Measurements from ENCODE around the gene PITX1.

Gene PITX1

DNA sequence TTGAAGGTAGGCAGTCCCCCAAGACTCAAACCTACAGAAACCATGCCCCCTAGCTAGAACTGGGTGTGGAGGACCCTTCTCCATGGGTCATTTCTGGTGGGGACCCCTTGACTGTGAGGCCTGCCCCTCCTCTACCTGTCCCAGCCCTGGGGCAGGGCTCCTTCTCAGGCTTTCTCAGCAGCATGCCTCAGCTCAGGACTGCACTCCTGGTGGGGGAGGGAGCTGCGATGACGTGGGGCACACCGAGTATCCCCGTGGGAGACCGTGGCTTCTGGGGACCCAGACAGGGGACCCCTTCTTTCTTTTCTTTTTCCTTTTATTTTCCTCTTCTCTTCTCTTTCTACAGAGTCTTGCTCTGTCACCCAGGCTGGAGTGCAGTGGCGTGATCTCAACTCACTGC lies 27.0 kb upstream of the PITX1 start:
- no peak for DNase-seq

DNA sequence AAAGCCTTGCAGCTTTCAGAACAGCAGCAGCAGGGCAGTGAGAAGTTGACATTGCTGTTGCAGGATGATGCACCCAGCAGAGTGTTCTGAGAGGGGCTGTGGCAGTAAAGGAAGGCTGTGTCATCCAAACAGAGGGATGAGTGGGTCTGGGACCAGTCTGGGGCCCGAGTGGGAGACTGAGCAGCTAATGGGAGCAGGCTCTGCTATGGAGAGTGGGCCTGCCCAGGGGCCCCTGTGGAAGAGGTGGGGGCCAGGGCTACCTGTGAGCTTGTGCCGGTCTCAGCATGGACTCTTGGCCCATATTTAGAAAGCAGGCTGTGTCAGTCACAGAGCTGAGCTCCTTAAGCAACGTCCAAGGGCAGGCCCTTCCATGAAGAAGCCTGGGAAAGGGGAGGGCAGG lies 26.0 kb upstream of the PITX1 start:
- DNase-seq: no peak

DNA sequence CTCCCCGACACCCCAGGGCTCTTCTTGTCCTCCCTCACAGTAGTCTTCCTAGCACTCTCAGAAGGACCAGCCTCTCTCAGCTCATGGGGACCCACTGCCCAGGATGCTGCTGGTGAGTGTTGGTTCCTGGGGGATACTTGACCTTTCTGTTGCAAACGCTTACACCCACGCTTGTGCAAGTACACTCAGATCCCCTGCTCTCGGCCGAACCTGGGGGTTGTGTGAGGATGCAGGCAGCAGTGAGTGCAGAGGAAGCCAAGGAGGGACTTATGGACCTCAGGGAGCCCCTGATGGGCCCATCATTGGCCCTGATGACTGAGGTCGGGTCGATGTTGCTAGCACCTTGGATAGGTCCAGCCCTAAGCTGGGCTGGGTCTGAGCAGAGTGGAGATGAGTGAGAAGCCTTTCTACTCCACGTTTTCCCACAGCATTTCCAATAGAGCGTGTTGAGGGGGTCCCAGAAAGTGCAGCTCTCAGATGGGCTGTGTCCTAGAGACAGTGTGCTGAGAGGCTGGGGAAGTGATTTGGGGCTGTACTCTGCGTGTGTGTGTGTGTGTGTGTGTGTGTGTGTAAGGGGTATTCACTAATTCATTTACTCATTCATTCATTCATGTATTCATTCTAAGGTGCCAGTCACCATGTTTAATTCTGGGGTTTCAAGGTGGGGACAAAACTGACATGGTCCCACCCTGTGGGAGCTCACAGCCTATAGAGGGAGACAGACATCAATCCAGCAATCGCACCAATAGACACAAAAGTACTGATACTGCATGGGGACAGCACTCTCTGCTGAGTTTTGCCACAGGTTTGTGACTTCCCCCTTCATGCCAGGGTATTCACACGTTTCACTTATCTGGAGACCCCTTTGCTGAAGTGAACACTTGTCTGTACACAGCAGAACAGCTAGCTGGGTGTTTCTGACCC lies 25.2 kb upstream of the PITX1 start:
- DNase-seq: no peak

DNA sequence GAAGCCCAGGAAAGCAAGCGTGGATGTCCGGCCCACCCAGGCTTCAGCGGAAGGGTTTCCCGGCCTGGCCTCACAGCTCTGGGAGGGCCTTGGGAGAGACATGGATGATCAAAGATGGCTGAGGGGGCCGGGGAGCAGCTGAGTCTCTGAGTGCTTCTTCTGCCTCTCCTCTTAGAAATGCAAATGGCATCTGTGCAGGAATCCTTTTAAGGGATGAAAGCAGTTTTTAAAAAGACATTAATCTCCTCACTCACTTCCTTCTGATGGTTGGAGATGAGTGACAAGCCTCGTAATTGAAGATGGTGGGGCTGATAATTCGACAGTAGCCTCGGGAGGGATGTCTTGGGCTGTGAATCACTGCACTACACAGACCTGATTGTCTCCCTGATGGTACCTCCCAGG lies 24.3 kb upstream of the PITX1 start:
- DNase-seq: no peak

DNA sequence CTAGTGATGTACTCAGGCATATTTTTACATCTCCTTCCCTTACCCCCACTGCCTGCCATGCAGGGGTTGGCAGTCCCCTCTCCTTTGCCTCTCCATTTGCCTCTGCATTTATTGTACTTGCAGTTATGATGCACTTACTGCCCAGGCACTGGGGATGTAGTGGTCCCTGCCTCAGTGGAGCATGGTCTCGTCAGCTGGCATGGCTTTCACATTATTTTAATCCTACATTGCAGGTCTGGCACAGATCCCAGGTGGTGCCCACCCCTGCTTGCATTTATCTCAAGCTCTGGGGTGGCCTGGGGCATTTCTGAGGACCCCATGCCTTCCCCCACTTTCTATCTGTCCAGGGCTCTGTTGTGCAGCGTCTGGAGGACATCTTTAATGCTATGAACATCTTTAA lies 23.2 kb upstream of the PITX1 start:
- DNase-seq: no peak

DNA sequence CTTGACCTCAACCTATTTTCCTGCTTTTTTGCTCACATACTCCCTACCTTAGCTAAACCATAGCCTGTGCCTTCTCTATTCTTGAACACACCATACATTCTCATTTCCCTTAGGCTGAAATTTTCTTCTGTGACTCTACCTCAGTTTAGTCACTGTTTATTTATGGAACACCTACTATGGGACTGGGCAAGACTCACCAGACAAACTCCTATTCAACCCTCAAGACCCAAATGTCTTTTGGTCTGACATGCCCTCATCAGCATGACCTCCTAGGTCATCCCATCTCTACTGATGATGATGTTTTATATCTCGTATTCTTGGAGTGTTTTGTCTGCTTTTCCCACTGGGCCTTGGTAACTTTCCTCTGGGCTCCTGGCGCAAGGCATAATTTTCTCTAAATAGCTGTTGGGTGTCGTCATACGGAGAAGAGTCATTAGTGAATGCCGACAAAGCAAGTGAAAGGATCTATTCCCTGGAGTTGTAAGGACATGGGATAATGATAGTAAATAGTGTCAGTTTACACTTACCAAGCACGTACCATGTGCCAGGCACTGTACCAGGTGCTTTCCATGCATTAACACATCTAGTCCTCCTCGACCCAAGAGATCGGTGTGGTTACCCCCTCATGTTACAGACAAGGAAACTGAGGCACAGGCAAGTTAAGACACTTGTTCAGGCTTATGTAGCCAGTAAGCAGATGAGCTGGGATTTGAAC lies 22.4 kb upstream of the PITX1 start:
- DNase-seq: no peak

DNA sequence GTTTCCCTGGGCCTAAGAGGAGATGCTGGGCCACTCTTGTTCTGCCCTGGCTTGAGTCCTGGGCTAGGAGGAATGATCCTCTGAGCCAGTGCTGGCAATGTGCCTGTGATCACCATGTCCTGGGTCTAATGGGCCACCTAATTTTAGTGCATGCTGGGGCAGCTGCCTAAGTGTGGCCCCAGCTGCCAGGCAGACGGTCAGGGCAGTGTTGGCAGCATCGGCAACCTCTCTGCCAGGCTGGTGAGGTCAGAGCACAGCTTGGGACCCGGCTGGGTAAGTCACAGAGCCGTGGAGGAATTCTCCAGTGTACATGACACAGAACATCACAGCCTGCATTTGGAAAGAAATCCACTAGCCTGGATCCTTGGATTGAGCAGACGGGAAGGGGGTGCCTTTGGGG lies 21.4 kb upstream of the PITX1 start:
- peak; percentile 54 for DNase-seq

DNA sequence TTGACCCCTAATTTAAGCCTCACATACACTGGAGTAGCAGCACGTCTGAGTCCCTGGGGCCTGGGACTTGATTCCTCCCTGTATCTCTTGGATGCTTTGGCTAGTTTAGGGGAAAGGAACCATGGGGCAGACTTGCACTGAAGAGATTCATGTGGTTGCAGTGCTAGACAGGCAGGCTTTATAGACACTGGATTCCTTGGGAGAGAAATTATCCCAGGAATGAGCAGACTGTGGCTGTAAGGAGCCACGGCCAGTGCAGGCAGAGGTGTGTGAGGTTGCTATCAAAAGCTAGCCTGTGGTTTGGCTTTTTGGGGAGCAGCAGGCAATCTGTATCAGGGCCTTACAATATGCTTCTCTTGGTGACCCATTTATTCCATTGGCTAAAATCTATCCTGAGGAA lies 20.5 kb upstream of the PITX1 start:
- no peak for DNase-seq

DNA sequence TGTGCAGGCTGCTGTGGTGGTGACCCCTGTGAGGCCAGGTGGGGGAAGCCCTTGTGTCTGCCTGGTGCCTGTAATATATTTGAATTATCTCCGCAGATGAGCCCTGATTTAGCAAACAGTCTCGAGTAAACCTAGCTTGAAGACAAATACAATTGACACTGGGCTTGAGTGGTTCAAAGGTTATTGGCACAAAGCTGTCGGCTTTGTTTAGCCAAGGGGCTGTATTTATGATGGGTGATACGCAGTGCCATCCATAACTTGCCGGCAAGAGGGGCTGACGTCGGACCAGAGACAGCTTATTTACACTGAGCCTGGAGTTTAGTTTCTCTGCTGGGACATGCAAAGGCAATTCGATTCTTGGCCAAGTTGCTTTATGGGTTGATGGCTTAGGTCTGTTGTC lies 20.0 kb upstream of the PITX1 start:
- no peak for DNase-seq

DNA sequence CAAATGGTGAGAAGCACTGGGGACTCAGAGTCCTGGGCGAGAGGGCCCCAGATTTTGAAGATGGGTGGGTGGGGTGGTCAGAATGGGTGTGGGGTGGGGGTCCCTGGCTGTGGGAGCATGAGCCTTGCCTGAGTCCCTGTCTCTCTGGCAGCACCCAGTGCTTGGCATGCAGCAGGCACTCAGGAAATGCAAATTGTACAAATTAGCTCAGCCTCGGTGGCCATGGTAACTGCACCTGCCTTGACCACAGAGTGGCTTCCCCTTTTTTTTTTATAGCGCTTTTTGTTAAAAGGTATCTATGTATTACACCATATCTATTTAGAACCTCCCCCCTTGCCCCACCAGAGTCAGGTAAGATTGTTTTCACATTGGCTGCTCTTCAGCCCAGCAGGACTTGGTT lies 19.2 kb upstream of the PITX1 start:
- peak; percentile 91 for DNase-seq

DNA sequence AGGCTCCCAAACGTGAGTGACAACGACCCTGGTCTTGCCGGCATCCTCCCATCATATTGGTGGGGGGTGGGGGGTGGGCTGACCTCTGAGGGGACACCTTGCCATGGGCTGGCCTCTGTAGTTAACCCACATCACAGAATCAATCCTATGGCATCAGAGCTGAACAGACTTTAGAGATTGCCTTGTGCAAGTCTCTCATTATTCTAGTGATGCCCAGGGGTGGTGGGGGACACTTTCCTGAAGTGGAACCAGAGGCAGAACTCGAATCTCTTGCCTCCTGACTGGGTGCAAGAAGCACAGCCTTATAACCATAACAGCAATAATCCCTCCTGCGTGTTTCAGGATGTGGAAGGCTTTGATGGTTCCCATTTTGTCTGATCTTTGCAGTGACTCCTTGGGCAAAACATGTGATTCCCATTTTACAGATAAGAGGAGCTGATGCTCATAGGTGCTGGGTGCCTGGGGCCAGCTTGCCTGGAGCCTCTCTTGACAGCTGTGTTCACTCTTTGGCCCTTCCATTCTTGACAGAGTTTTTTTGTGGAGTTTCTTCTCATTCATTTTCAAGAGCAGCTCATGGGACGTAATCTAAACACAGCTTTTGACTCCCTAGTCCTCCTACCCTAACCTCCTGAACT lies 18.6 kb upstream of the PITX1 start:
- no peak for DNase-seq

DNA sequence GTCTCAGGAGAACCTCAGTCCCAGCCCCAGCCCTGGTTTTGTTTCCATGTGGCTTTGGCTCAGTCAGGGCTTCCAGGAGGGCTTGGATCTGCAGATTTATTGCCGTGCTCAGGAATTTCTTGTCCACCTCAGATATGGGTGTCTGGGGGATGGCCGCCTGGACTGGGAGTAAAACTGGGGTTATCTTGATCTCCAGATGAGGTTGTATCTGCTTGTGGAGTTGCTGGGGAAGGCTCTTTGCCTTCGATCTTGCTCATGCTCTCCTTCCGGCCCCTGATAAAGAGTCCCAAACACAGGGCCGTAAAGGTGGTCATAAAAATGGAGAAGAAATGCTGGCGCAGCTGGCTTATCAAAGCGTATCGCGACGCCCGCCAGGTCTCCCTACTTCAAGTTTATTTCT lies 17.8 kb upstream of the PITX1 start:
- no peak for DNase-seq

DNA sequence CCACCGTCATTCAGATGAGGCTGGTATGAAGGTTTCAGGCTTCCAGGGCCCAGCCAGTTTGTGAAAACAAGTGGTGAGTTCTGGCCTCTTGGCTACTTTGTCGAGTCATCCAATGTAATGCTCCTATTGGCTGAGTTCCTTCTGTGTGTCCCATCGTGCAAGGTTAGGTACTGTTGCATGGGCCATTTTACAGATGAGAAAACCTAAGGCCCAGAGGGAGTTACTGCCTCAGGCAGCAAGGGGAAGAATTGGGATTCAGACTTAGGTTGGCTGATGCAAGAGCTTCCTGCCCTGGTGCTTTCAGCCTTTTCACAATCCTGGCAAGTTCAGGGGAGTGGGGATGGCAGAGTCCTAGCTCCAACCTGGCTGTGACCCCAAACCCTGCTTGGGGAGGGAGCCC lies 17.4 kb upstream of the PITX1 start:
- DNase-seq: no peak

DNA sequence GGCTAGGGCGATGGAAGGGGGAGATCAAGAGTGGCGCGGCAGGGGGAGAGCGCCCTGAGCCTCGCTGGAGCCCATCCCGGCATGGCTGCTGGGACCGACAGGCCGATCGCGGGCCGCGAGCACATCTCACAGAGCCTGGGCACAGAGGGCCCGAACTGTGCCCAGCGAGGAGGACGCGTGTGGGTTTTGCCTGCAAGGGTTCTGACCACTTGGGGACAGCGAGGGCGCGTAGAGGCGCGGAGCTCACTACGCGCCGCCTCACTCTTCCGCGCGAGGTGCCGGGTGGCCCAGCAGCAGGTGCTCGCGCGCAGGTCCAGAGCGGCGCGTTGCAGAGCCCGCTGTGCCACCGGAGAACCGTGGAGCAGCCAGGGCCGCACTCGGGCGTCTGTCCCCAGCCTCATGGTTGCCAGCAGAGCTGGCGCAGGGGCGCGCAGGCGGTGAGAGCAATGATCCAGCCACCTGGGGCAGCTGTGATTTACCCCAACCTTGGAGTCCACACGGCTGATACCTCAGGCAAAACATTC lies 16.3 kb upstream of the PITX1 start:
- no peak for DNase-seq

DNA sequence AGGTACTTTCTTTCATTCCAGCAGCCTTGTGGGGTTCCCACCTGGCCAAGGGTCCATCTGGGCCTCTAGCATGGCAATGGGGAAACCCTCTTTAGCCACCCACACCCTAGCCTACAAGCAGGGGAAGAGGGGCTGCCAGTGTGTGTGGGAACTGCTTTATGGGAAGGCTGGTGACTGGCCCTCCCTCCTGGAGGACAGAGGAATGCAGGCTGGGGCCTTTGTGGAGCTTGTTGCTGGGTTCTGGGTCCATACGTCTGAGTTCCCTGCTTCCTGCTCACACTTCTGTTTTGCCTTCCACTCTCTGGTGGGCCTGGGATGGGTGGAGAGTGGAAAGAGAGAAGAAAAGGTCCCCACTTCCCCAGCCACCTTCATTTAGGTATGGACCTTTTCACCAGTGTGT lies 14.9 kb upstream of the PITX1 start:
- no peak for DNase-seq

DNA sequence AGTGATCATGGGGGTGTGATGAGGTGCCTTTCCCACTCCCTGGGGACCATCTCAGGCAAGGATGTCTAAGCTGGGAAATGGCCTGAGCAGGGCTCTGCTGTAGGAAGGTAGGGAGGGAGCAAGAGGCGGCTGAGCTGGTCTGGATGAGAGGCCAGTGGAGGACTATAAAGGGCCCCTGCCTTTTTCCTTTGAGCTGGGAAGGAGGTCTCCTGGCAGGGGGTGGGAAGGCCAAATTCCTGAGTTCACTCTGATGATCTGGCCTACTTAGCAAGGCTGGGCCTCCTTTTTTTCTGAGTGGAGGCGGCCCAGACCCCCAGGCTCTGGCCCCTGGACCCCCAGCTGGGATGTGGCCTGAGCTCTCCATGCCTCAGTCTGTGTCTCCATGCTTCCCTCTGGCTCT lies 14.3 kb upstream of the PITX1 start:
- no peak for DNase-seq

DNA sequence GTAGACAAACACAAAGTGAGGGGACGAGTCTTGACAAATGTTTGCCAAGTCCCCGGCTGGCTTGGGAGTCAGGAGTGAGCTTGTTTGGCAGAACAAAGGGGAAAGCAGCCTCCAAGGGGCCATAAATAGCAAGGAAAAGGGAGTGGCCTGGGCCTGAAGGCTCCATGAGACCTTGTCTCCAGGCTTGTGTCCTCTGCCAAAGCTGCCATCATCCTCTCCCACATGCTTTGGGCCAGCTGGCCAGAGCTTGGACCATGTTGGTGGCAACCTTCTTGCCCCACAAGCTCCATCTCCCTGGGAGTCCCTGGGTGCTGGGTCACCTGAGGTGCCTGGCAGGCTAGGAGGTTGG lies 13.3 kb upstream of the PITX1 start:
- DNase-seq: no peak

DNA sequence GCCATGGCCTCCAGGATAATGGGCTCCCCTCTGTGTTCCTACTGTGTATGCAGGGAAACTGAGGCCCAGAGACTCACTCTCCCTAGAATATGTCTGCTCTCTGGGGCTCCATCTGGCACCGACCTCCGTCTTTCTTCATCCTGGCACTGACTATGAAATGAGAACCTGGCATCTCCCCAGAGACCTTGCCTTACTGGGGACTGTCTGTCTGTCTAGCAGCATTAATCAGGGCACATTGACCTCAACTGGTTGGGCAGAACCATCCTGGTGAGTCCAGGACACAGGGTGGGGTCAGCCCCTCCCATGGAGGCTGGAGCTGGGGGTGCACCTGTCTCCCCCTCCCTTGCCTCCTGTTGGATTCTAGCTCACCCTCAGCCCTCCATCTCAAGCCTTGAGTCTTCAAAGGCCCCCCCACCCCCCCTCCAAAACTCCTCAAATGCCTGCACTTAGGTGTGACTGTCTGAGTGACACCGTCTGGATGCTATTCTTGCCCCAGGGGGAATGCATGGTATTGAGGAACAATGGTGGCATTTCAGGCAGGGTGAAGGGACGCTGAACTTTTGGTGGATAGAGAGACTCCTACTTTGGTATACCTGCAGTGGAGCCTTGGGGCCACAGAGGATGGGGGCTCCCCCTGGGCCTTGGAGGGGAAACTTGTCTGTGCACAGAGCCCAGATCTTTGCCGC lies 12.8 kb upstream of the PITX1 start:
- DNase-seq: no peak

DNA sequence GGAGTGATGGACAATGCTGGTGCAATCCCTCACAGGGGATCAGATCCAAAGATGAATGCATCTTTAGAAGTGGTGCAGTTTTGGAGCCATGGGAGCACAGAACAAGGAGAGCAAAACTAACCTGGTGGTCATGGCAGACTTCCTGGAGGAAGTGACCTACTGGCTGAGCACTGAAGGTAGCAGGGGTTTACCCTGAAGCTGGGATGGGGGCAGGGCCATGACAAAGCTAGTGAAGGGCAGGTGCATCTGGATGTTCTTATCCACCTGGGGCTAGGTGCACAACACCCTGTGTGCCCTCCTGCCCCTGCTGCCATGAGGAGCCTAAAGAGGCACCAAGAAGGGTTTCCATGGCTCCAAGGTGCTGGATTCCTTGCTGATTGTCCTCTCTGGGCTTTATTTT lies 11.5 kb upstream of the PITX1 start:
- DNase-seq: no peak

DNA sequence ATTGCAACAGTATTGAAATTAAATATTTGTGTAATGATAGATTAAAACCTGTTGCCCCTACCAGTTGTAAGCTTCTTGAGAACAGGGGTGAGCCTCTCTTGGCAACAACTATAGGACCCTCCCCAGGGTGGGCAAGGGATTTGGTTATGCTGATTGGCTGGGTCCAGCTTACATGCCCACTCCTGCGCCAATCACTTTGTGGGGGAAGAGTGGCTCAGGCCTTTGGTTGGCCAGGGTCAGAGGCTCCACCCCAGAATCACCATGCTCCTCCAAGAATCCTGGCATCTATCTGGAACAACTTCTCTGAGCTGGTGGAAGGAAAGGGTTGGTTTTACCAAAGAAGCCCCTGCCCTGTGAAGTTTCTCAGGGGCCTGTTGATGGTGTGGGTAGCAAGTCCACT lies 8.6 kb upstream of the PITX1 start:
- no peak for DNase-seq

DNA sequence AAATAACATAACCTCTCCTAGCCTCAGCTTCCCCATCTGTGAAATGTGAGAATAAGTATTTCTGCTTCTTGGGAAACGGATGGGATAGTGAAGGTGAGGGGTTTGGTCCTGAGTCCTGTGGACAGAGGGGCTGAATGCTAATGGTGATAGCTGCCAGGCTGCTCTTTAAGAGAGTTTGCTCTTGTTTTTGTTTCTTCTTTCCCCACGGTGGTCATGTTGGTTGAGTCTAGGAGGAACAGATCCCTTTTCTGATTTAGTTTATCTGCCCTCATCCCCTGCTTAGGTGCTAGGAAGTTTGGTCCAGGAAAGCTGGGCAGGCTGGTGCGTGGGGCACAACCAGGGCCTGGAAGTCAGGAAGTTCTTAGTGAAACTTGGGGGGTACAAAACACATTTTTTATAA lies 7.7 kb upstream of the PITX1 start:
- DNase-seq: no peak

DNA sequence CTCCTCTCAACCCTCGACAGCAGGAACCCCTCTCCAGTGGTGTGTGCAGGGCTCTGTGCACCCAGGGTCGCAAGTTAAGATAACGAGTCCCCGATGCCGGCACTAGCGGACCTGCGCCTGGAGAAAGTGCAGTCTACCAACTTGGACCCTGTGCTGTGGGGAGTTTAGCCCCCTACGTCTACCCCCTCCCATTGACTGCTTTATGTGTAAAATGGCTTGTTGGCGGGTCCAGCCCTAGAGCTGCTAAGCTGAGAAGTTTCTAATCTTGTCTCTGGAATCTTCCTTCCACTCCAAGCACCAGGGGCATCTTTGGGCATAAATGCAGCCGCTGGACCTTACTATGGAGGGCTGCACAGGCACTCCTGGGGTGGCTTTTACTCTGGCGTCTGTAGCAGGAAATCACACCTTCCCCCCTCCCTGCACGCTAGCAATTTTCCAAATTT lies 7.1 kb upstream of the PITX1 start:
- no peak for DNase-seq

Data from RPMI8226 (cell line).